Activated CD4-positive, alpha-beta T cell treated with anti-CD3 and anti-CD28 coated beads, Interleukin-2, amount 50 U/mL, for 16 hours (primary cell): ENCODE data around the gene CDC7.
"Not testable (repeated sequence)": the region's sequence is repeated elsewhere in the genome, so short reads cannot be mapped to it uniquely, and the experiment has no call there.

Experiments
- DNase-seq: peaks from one replicate; pipeline ENCODE4 v3.0.0-alpha.2; 2020

The CDC7 gene

GRCh38 chr1:91511386-91511785, 10.7 kb downstream of the CDC7 start:
- peak; percentile 53 for DNase-seq

- no peak for DNase-seq
Observed at GRCh38 chr1:91513160-91513559, 12.5 kb downstream of the CDC7 start.

GRCh38 chr1:91513706-91514105, 13.1 kb downstream of the CDC7 start:
- no peak for DNase-seq

DNA sequence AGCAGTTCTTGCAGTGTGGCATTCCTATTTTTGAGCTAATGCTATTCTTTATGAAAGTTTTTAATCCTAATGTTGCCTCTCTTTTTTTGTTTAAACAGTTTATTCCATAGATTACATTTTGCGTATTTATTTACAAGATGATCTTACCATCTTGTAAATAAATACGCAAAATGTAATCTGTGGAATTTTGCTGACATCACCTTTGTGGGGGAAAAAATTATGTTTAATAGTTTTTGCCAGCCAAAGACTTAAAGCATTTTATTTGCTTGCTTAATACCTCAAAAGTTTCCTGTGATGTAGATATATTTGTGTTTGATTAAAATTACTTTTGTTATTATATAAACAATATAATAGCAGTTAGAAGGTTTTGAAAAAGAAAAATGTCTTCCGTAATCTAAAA, 15.3 kb downstream of the CDC7 start:
- no peak for DNase-seq

GRCh38 chr1:91516605-91517004, 16.0 kb downstream of the CDC7 start:
- not testable (repeated sequence) for DNase-seq

GRCh38 chr1:91519167-91519566, 18.5 kb downstream of the CDC7 start:
- not testable (repeated sequence) for DNase-seq

- peak; percentile 31 for DNase-seq
Observed at GRCh38 chr1:91520942-91521507, 20.4 kb downstream of the CDC7 start.

DNA sequence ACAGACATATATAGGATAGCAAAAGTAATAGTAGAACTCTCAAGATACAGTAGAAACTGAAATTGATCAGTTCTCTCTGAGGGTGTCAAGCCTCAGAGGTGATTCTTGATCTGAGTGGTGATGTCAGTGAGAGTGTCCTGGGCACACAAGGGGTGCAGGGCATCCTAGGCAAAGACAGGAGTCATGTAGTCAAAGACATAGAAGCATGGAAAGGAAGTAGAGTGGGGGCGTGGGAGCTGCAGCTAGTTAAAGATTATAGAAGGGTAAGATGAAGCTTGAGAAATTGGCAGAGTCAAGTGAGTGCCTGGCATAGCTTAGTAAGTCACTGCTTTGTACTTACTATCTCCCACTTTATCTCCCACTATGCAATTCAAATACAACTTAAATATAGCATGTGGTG, 22.8 kb downstream of the CDC7 start:
- peak; percentile 78 for DNase-seq

- DNase-seq, result no peak
Observed at GRCh38 chr1:91526496-91526895, 25.8 kb downstream of the CDC7 start.

- no peak for DNase-seq
Observed at GRCh38 chr1:91527266-91527765, 26.7 kb downstream of the CDC7 start.

GRCh38 chr1:91527781-91528180, 27.1 kb downstream of the CDC7 start:
- DNase-seq, result no peak

GRCh38 chr1:91529856-91530255, 29.2 kb downstream of the CDC7 start:
- no peak for DNase-seq

DNA sequence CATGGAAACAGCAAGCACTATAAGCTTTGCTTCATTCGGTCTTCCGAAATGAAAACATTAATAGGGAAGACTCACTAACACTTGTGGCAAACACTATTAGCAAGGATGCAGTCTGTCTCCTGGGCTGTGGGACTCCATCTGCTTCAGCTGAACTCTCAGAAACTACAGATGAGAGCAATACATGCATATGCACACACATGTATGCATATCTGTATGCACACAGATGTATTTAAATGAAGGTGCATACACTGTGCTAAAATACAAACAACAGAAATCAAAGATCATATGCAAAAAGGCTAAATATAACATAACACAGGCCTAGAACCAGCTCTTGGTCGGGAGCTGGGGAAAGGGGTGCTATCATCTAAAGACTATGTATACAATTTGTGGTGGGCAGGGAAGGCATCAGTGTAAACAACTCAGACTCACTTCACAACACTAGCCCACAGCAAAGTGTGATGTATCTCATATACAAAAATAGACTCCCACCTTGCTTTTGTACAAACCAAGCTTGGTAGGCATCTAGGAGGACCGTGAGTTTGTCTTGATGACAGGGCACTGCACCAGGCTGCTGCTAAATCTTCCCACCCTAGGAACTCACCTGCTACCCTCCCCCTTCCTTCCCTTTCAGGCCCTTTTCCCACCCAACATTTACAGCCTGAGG, 32.8 kb downstream of the CDC7 start:
- DNase-seq, result no peak

DNA sequence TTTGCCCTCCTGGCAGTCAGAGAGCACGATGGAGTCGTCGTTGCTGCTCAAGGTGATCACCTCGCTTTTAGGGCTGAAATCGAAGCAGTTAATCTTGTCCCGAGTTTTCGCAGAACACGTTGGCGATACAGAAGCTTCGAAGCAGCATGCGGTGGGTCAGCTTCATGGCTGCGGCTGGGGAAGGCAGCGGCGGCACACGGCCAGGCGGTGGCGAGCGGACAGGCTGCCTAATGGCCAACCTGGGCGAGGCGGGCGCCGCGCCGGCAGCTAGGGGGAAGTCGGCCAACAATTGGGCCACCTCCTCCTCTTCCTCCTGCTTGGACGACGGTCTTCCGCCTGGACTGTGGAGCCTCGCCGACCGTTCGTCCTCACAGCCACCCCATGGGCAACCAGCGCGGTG, 34.8 kb downstream of the CDC7 start:
- no peak for DNase-seq

DNA sequence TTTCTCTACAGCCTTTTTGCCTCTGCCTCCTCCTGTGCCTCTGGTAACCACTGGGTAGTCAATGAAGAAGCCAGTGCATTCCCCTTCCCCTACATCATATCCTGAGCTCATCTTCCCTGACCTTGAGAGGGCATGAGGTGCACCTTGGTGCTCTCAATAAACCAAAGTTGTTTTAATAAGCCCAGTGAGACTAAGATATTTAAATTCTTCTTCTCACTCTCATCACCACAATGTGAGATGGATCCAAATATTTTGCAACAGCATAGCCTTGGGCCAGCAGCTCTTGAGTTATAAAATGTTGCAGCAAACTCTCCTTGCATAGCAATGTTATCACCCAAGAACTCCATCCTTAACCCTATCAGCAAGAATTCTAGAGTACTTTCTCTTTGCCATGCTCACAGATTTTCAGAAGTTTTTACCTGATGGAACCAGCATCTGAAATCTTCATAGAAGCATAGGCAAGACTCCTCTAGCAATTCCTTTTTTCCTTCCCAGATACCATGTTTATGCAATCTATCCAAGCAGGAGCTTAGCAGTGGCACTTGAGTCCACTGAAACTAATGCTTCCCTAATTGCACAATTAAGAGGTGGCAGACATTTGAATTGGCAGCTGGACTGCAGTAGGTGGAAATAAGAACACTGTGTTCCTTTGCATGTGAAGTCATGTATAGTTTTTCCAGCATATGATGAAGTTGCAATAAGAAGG, 36.8 kb downstream of the CDC7 start:
- DNase-seq, result no peak

- DNase-seq, result no peak
Observed at GRCh38 chr1:91537987-91538304, 37.3 kb downstream of the CDC7 start.

GRCh38 chr1:91540910-91541309, 40.3 kb downstream of the CDC7 start:
- no peak for DNase-seq

DNA sequence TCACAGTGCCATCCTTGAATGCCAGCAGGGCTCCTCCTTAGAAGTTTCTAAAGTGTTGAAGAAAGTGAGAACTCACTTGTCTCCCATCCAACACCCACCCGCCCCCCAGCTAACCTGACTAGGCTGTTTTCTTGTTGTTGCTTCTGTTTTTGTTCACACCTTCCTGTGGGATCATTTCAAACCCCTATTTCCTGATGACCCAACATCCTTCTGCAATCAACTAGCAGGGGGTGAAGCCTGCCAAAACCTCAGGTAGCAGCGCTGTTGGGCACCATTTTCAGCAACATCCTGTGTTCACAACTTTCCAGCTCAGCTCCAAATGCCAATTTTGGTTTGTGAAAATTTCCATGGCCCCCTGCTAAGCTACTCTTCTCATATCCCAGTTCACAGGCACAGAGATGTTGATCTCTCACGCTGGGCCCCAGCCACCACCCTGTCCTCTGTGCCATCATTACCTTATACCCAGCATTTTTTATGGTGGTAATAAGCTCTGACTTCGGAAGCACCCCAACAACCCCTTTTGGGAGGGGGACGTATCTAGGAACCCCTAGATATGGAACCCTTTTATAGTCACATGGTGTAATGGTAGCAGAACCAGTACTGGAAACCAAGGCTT, 41.4 kb downstream of the CDC7 start:
- DNase-seq, result peak; percentile 45

DNA sequence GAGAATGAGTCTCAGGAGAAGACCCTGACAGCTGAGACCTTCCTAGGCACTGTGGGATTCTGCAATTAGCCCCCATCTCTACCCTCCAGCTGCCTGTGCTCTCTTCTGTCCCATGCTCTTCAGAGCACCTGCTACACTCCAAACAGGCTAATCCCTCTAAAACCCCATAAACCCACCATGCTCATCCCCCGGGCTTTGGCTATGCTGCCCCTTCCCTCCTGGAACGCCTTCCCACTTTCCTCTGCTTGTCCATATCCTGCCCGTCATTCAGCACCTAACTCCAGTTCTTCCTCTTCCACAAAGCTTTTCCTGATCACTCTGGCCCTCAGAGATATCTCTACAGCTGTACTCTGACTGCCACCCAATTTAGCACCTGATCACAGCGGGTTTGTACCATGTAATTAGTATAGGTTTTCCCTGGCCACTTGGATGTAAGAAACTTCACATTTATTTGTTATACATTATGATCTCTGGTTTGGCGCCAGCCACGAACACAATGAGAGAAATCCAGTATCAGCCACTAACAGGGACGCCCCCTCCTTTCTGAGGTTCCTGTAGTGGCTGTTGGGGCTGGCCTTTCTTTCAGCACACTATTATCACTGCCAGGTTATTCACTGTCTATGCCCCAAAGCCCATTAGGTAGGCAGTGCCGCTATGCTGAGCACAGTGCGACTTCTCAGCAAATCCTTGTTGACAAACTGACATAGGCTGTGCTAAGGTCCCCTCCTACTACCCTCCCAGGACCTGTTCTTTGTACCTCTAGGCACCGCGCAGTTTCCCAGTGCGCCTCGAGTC, 45.1 kb downstream of the CDC7 start:
- no peak for DNase-seq

DNA sequence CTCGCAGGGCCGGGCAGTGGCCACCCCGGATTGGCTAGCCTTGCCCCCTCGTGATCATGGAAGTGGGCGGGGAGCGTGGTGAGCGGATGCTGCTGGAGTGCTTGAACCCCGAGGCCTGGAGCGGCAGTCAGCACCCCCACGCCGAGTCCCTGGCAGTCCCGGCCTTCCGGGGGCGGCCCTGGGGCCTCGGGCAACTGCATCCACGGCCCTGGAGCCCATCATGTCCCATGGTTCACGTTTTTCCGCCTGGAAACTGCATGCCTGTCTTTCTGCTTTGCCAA, 45.6 kb downstream of the CDC7 start:
- no peak for DNase-seq

- DNase-seq, result no peak
Observed at GRCh38 chr1:91546876-91547275, 46.2 kb downstream of the CDC7 start.

DNA sequence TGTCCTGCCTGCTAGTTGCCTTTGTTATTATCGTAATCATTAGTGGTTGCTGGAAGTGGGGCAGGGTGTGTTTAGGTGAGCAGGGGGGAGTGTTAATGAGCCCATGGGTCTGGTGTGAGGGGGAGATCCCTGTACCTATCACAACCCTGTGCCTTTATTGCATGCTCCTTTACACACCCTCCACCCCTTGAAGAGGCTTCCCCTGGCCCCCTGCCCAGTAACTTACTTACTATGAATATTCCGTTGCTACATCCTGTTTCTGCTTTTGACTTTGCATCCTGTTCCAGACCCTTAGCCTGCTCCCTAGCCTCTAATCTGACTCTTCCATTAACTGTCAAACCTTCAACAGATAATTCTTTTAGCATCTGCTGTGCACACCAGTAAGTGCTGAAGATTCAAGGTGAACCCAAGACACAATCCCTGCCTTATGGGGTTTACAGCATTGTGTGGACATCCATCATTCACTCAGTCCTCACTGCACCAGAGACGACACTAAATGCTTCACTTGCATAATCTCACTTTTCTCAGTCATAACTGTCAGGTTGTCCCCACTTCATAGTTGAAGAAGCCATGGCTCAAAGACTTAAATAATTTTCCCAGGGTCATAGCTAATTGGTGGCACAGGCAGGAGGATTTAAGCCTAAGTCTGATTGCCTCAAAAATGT, 47.9 kb downstream of the CDC7 start:
- peak; percentile 79 for DNase-seq
